GM23248 (cell line): Measurements from ENCODE around the gene ACSS3. TPM values are rescaled to one million over a fixed set of nuclear protein-coding genes. Genes with fewer than 3 reads are reported as not detected.
A peak's percentile ranks its signal among the peaks of the same experiment; 100 is the strongest.

Experiments
- DNase-seq: peaks from one replicate; pipeline ENCODE4 v3.0.0-alpha.2; 2015
- H2AFZ ChIP-seq: fragments of 200-600 bp; sonication (generic); 2 replicates; pipeline ENCODE4 v1.6.1; 2016; ENCODE audit warnings: antibody characterized with exemption
- H3F3A ChIP-seq: fragments of 200-600 bp; sonication (generic); 2 replicates; pipeline ENCODE4 v1.6.1; 2016; ENCODE audit warnings: mild to moderate bottlenecking, antibody characterized with exemption, mixed run types; ENCODE audit not compliant: insufficient read depth
- H3K27ac ChIP-seq: fragments of 200-600 bp; sonication (generic); 2 replicates; pipeline ENCODE4 v1.5.1; 2016; ENCODE audit warnings: mild to moderate bottlenecking
- H3K27me3 ChIP-seq: fragments of 200-600 bp; sonication (generic); replicated peaks from 2 replicates; pipeline ENCODE4 v1.6.1; 2016; ENCODE audit warnings: mild to moderate bottlenecking; ENCODE audit not compliant: insufficient read depth
- H3K36me3 ChIP-seq: fragments of 200-600 bp; sonication (generic); 2 replicates; pipeline ENCODE4 v1.6.1; 2016; ENCODE audit warnings: low read depth, mild to moderate bottlenecking
- H3K4me1 ChIP-seq: fragments of 200-600 bp; sonication (generic); 2 replicates; pipeline ENCODE4 v1.6.1; 2016; ENCODE audit warnings: mild to moderate bottlenecking; ENCODE audit not compliant: insufficient read depth
- H3K4me2 ChIP-seq: fragments of 200-600 bp; sonication (generic); one replicate; pipeline ENCODE4 v1.6.1; 2016; ENCODE audit warnings: mild to moderate bottlenecking; ENCODE audit not compliant: unreplicated experiment
- H3K4me3 ChIP-seq: fragments of 200-600 bp; sonication (generic); 2 replicates; pipeline ENCODE4 v1.5.1; 2016; ENCODE audit warnings: mild to moderate bottlenecking
- H3K79me2 ChIP-seq: fragments of 200-600 bp; sonication (generic); 2 replicates; pipeline ENCODE4 v1.6.1; 2016; ENCODE audit warnings: mild to moderate bottlenecking; ENCODE audit not compliant: insufficient read depth
- H3K9ac ChIP-seq: fragments of 200-600 bp; sonication (generic); 2 replicates; pipeline ENCODE4 v1.6.1; 2016; ENCODE audit warnings: mild to moderate bottlenecking
- H3K9me2 ChIP-seq: fragments of 200-600 bp; sonication (generic); 2 replicates; pipeline ENCODE4 v1.6.1; 2016; ENCODE audit warnings: mixed run types, mild to moderate bottlenecking, moderate library complexity; ENCODE audit not compliant: insufficient read depth
- H3K9me3 ChIP-seq: fragments of 200-600 bp; sonication (generic); one replicate; pipeline ENCODE4 v1.6.1; 2017; ENCODE audit warnings: low read depth
- H4K20me1 ChIP-seq: fragments of 200-600 bp; sonication (generic); 2 replicates; pipeline ENCODE4 v1.6.0; 2016; ENCODE audit not compliant: insufficient read depth
- EZH2 ChIP-seq: fragments of 200-600 bp; sonication (generic); IDR thresholded peaks from 2 replicates; pipeline ENCODE4 v1.6.1; 2018; ENCODE audit warnings: antibody characterized with exemption, mild to moderate bottlenecking; ENCODE audit not compliant: insufficient read depth, poor library complexity, severe bottlenecking
- EZH2phosphoT487 ChIP-seq: fragments of 200-600 bp; sonication (generic); IDR thresholded peaks from 2 replicates; pipeline ENCODE4 v1.6.1; 2018; ENCODE audit warnings: antibody characterized with exemption, moderate library complexity, mild to moderate bottlenecking, low read depth; ENCODE audit not compliant: insufficient read depth
- WGBS, 2 experiments: methylation state at CpG; one replicate each; pipeline ENCODE4 v1.1.6; 2015 to 2017; ENCODE audit warnings: low lambda C conversion rate in 2 of 2, low coverage in 1 of 2; ENCODE audit errors: missing lambda C conversion rate in 2 of 2; 5-methylcytosine and 5-hydroxymethylcytosine counted together
- in situ Hi-C: fragments of 300-500 bp; cut with MboI; formaldehyde crosslinking; loops from 2 replicates; pipeline ENCODE4 v1.15.0; 2020
- polyA plus RNA-seq: library from polyadenylated mRNA; unstranded; fragments of >200 nt; fragmentation: Nextera tagmentation; extraction: Ambion mirVana; gene quantifications from 2 replicates; pipeline ENCODE4 v1.2.1, GENCODE V29; 2016
- total RNA-seq: library from RNA; depleted of rRNA; stranded (reverse); fragments of >200 nt; shearing (Covaris generic); gene quantifications from 2 replicates; pipeline ENCODE4 v1.2.3, GENCODE V29; 2014

ACSS3 gene
- total and polyA plus RNA-seq, 2 experiments from 2014 or later = 1.5 to 1.9 TPM

DNA sequence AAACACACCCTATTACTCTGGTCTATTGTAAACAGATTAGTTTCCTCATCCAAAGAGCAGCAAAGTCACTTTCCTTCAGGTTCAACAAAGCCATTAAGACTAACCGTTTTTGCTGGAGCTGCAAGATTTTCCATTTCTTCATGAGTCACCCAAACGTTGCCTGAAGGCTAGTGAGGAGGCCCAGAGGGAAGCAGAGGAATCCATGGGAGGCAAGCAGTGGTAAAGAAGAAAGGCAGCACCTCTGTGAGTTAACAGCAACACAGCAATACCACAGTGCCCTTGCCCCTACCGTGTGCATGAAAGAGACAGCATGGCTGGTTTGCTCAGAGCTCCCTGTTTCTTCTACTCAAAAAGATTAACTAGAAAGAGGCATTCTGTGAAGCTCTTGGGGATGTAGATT is 206.3 kb downstream of the ACSS3 start:
- Histone ChIP-seq H3K36me3 (no peaks in the 10 kb centered on the region), H4K20me1 (no peaks in the 10 kb centered on the region), H3K9me2 (no peaks in the 10 kb centered on the region), H3K27ac (no peak overlapping the region), H3K9me3 (no peaks in the 10 kb centered on the region), H3K4me2 (no peak overlapping the region), H2AFZ (no peak overlapping the region), H3K27me3 (no peaks in the 10 kb centered on the region), H3K4me3 (no peak overlapping the region), H3F3A (no peaks in the 10 kb centered on the region), H3K4me1 (no peaks in the 10 kb centered on the region), H3K9ac (no peak overlapping the region), H3K79me2 (no peaks in the 10 kb centered on the region)
- 60 to 65% methylated on average over 3 of the region's 3 CpGs for WGBS, 2 experiments
- peak; percentile 11 for DNase-seq
- in situ Hi-C loops = no loop called here
- TF ChIP-seq EZH2phosphoT487 = no peak
- TF ChIP-seq EZH2 = no peak

GRCh38 chr12:81288651-81289050 is 210.8 kb downstream of the ACSS3 start:
- Histone ChIP-seq H3K36me3 (no peaks in the 10 kb centered on the region), H3K79me2 (no peaks in the 10 kb centered on the region), H3K27ac (no peak overlapping the region), H3K9me3 (no peaks in the 10 kb centered on the region), H2AFZ (no peak overlapping the region), H3F3A (no peaks in the 10 kb centered on the region), H3K27me3 (no peaks in the 10 kb centered on the region), H3K4me3 (no peak overlapping the region), H4K20me1 (no peaks in the 10 kb centered on the region), H3K4me2 (no peak overlapping the region), H3K9ac (no peak overlapping the region), H3K9me2 (no peaks in the 10 kb centered on the region), H3K4me1 (no peaks in the 10 kb centered on the region)
- no peak for DNase-seq
- TF ChIP-seq EZH2phosphoT487 (no peak), EZH2 (no peak)
- in situ Hi-C loops = no loop called here

DNA sequence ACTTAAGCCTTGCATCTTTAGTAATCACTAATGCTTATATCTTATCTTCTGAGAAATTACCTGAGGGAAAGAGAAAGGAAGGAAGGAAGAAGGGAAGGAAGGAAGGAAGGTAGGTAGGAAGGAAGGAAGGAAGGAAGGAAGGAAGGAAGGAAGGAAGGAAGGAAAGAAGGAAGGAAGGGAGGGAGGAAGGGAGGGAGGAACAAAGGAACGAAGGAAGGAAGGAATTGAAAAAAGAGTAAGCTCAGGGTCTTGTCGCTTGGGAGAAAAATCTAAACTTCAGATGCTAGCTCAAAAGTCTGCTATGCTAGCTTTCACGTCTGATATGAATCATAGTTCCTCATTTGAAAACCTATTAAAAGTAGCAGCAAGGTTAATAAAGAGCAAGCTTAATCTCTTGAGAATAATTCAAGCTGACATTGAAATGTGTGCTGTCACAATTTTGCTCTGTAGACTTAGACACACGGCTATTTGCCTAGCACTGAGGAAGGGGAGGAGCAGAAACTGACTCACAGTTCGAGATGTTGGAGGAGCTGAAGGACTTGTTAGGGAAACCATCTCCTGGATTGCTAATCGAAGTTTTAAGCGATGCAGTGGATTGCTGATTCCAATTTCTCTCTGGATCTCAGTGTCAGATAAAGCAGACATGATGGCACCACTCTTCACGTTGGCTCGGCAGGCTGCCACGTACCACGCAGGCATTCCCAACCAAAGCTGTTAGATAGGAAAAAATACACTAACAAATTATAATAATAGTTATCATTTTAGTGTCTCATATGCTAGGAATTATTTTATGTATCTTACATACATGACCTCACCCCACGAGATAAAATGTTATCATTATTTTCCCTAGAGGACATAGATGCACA is 216.7 kb downstream of the ACSS3 start:
- Histone ChIP-seq H2AFZ (no peak overlapping the region), H3K9me3 (no peaks in the 10 kb centered on the region), H3K9ac (no peak overlapping the region)

GRCh38 chr12:81295251-81295650 is 217.4 kb downstream of the ACSS3 start:
- Histone ChIP-seq H3K9ac (no peak overlapping the region), H3K9me2 (no peaks in the 10 kb centered on the region), H3K36me3 (no peaks in the 10 kb centered on the region), H3K4me3 (no peak overlapping the region), H3K9me3 (no peaks in the 10 kb centered on the region), H3K27me3 (no peaks in the 10 kb centered on the region), H3K4me2 (no peak overlapping the region), H3K79me2 (no peaks in the 10 kb centered on the region), H4K20me1 (no peaks in the 10 kb centered on the region), H3K27ac (no peak overlapping the region), H2AFZ (no peak overlapping the region), H3F3A (no peaks in the 10 kb centered on the region; the same call in 1 of the 2 replicates), H3K4me1 (peaks cover 17% of the 10 kb centered on the region)
- 67 to 73% methylated on average over 3 of the region's 3 CpGs for WGBS, 2 experiments
- TF ChIP-seq EZH2phosphoT487 (no peak), EZH2 (no peak)
- in situ Hi-C loops = no loop called here
- no peak for DNase-seq

More for the DNA sequence above, 216.7 kb downstream of the ACSS3 start:
- in situ Hi-C loops = no loop called here
- WGBS, 2 experiments = 64 to 66% methylated on average over 11 to 12 of the region's 12 CpGs
- Histone ChIP-seq H4K20me1 (no peaks in the 10 kb centered on the region), H3K79me2 (no peaks in the 10 kb centered on the region), H3K4me2 (no peak overlapping the region), H3K27ac (no peak overlapping the region), H3K27me3 (no peaks in the 10 kb centered on the region), H3K4me3 (no peak overlapping the region), H3K9me2 (no peaks in the 10 kb centered on the region), H3K4me1 (peaks cover 17% of the 10 kb centered on the region), H3K36me3 (no peaks in the 10 kb centered on the region), H3F3A (no peaks in the 10 kb centered on the region; the same call in 1 of the 2 replicates)
- TF ChIP-seq EZH2 = no peak
- no peak for TF ChIP-seq EZH2phosphoT487
- DNase-seq = no peak
